Measurements from ENCODE around the gene BIRC3.

The BIRC3 gene

GRCh38 chr11:102306048-102306597, 11.2 kb upstream of the BIRC3 start:
- H3K4me1 Mint-ChIP-seq (ENCODE audit: low read depth), result peaks cover 33% of the 10 kb centered on the region
- peaks cover 3% of the 10 kb centered on the region for H3K27me3 Mint-ChIP-seq
- no peak overlapping the region for H3K27ac Mint-ChIP-seq
- H3K9me3 Mint-ChIP-seq, result peaks cover 20% of the 10 kb centered on the region
- intact Hi-C loops (cut with micrococcal nuclease), result no loop called here
- H3K36me3 Mint-ChIP-seq (ENCODE audit: low read depth), result no peaks in the 10 kb centered on the region
- no peak overlapping the region for H3K4me3 Mint-ChIP-seq

GRCh38 chr11:102306817-102307726, 10.2 kb upstream of the BIRC3 start:
- Mint-ChIP-seq H3K27ac (peak overlapping the region; percentile 11), H3K4me3 (no peak overlapping the region), H3K4me1 (ENCODE audit: low read depth) (peaks cover 33% of the 10 kb centered on the region), H3K36me3 (ENCODE audit: low read depth) (no peaks in the 10 kb centered on the region), H3K27me3 (peaks cover 3% of the 10 kb centered on the region), H3K9me3 (peaks cover 11% of the 10 kb centered on the region)
- intact Hi-C loops (cut with micrococcal nuclease), result no loop called here

GRCh38 chr11:102307727-102308038, 9.6 kb upstream of the BIRC3 start:
- Mint-ChIP-seq H3K4me1 (ENCODE audit: low read depth) (peaks cover 33% of the 10 kb centered on the region), H3K36me3 (ENCODE audit: low read depth) (no peaks in the 10 kb centered on the region), H3K27me3 (peaks cover 3% of the 10 kb centered on the region), H3K27ac (no peak overlapping the region), H3K9me3 (peaks cover 9% of the 10 kb centered on the region), H3K4me3 (no peak overlapping the region)
- intact Hi-C loops (cut with micrococcal nuclease), result no loop called here

GRCh38 chr11:102309621-102310541, 7.4 kb upstream of the BIRC3 start:
- peaks cover 33% of the 10 kb centered on the region for H3K4me1 Mint-ChIP-seq (ENCODE audit: low read depth)
- intact Hi-C loops (cut with micrococcal nuclease), result no loop called here
- H3K27ac Mint-ChIP-seq, result no peak overlapping the region
- no peak overlapping the region for H3K4me3 Mint-ChIP-seq
- H3K36me3 Mint-ChIP-seq (ENCODE audit: low read depth), result no peaks in the 10 kb centered on the region
- H3K27me3 Mint-ChIP-seq, result no peaks in the 10 kb centered on the region
- peaks cover under 1% of the 10 kb centered on the region for H3K9me3 Mint-ChIP-seq

- H3K9me3 Mint-ChIP-seq, result no peaks in the 10 kb centered on the region
These were observed 4.6 kb upstream of the BIRC3 start for GRCh38 chr11:102312667-102313066.

GRCh38 chr11:102313238-102313940, 3.9 kb upstream of the BIRC3 start:
- no peaks in the 10 kb centered on the region for H3K27me3 Mint-ChIP-seq
- H3K4me3 Mint-ChIP-seq, result no peak overlapping the region
- H3K36me3 Mint-ChIP-seq (ENCODE audit: low read depth), result peaks cover 8% of the 10 kb centered on the region
- peaks cover 26% of the 10 kb centered on the region for H3K4me1 Mint-ChIP-seq (ENCODE audit: low read depth)
- no peaks in the 10 kb centered on the region for H3K9me3 Mint-ChIP-seq
- intact Hi-C loops (cut with micrococcal nuclease), result no loop called here
- H3K27ac Mint-ChIP-seq, result peak overlapping the region; percentile 50

More at GRCh38 chr11:102312667-102313066, 4.6 kb upstream of the BIRC3 start:
- Mint-ChIP-seq H3K27me3 (no peaks in the 10 kb centered on the region), H3K27ac (peak overlapping the region; percentile 50), H3K36me3 (ENCODE audit: low read depth) (peaks cover 7% of the 10 kb centered on the region), H3K4me3 (no peak overlapping the region), H3K4me1 (ENCODE audit: low read depth) (peaks cover 23% of the 10 kb centered on the region)
- intact Hi-C loops (cut with micrococcal nuclease), result no loop called here

- Mint-ChIP-seq H3K27ac (no peak overlapping the region), H3K36me3 (ENCODE audit: low read depth) (peaks cover 14% of the 10 kb centered on the region), H3K27me3 (no peaks in the 10 kb centered on the region), H3K4me1 (ENCODE audit: low read depth) (peaks cover 40% of the 10 kb centered on the region), H3K4me3 (no peak overlapping the region), H3K9me3 (no peaks in the 10 kb centered on the region)
- intact Hi-C loops (cut with micrococcal nuclease), result no loop called here
These were observed 2.5 kb upstream of the BIRC3 start for GRCh38 chr11:102314784-102315183.

GRCh38 chr11:102316346-102316904, 859 bp upstream of the BIRC3 start:
- H3K36me3 Mint-ChIP-seq (ENCODE audit: low read depth), result peaks cover 22% of the 10 kb centered on the region
- no peaks in the 10 kb centered on the region for H3K27me3 Mint-ChIP-seq
- intact Hi-C loops (cut with micrococcal nuclease), result loop anchor here (2.0 kb wide), 1 partner anchor 14 kb away; no protein-coding TSS in a partner anchor
- no peaks in the 10 kb centered on the region for H3K9me3 Mint-ChIP-seq
- H3K27ac Mint-ChIP-seq, result peak overlapping the region; percentile 92
- H3K4me1 Mint-ChIP-seq (ENCODE audit: low read depth), result peaks cover 51% of the 10 kb centered on the region
- no peak overlapping the region for H3K4me3 Mint-ChIP-seq

- no peaks in the 10 kb centered on the region for H3K27me3 Mint-ChIP-seq
- H3K4me1 Mint-ChIP-seq (ENCODE audit: low read depth), result peaks cover 60% of the 10 kb centered on the region
- H3K4me3 Mint-ChIP-seq, result peak overlapping the region; percentile 99
- peaks cover 22% of the 10 kb centered on the region for H3K36me3 Mint-ChIP-seq (ENCODE audit: low read depth)
- intact Hi-C loops (cut with micrococcal nuclease), result loop anchor here (1.0 to 2.0 kb wide), 3 partner anchors 15 to 29 kb away; no protein-coding TSS in a partner anchor
- peak overlapping the region; percentile 92 for H3K27ac Mint-ChIP-seq
- no peaks in the 10 kb centered on the region for H3K9me3 Mint-ChIP-seq
These were observed 452 bp downstream of the BIRC3 start for GRCh38 chr11:102317768-102318103.

GRCh38 chr11:102318469-102318868, 1.2 kb downstream of the BIRC3 start:
- intact Hi-C loops (cut with micrococcal nuclease), result loop anchor here (2.0 kb wide), 1 partner anchor 30 kb away; no protein-coding TSS in a partner anchor
- H3K27me3 Mint-ChIP-seq, result no peaks in the 10 kb centered on the region
- H3K27ac Mint-ChIP-seq, result peak overlapping the region; percentile 92
- H3K4me1 Mint-ChIP-seq (ENCODE audit: low read depth), result peaks cover 53% of the 10 kb centered on the region
- peaks cover 22% of the 10 kb centered on the region for H3K36me3 Mint-ChIP-seq (ENCODE audit: low read depth)
- H3K4me3 Mint-ChIP-seq, result peak overlapping the region; percentile 59
- H3K9me3 Mint-ChIP-seq, result no peaks in the 10 kb centered on the region

GRCh38 chr11:102319544-102319943, 2.3 kb downstream of the BIRC3 start:
- intact Hi-C loops (cut with micrococcal nuclease), result loop anchor here (2.0 kb wide), 1 partner anchor 31 kb away; no protein-coding TSS in a partner anchor
- peak overlapping the region; percentile 92 for H3K27ac Mint-ChIP-seq
- H3K9me3 Mint-ChIP-seq, result no peaks in the 10 kb centered on the region
- peaks cover 45% of the 10 kb centered on the region for H3K4me1 Mint-ChIP-seq (ENCODE audit: low read depth)
- H3K27me3 Mint-ChIP-seq, result no peaks in the 10 kb centered on the region
- H3K4me3 Mint-ChIP-seq, result peak overlapping the region; percentile 59
- H3K36me3 Mint-ChIP-seq (ENCODE audit: low read depth), result peaks cover 24% of the 10 kb centered on the region

GRCh38 chr11:102320188-102320587, 2.9 kb downstream of the BIRC3 start:
- H3K4me1 Mint-ChIP-seq (ENCODE audit: low read depth), result peaks cover 44% of the 10 kb centered on the region
- intact Hi-C loops (cut with micrococcal nuclease), result no loop called here

GRCh38 chr11:102320679-102321078, 3.4 kb downstream of the BIRC3 start:
- Mint-ChIP-seq H3K36me3 (ENCODE audit: low read depth) (peaks cover 28% of the 10 kb centered on the region), H3K27ac (peak overlapping the region; percentile 63), H3K9me3 (no peaks in the 10 kb centered on the region), H3K4me1 (ENCODE audit: low read depth) (peaks cover 44% of the 10 kb centered on the region), H3K27me3 (no peaks in the 10 kb centered on the region), H3K4me3 (no peak overlapping the region)
- intact Hi-C loops (cut with micrococcal nuclease), result no loop called here

More at GRCh38 chr11:102320188-102320587, 2.9 kb downstream of the BIRC3 start:
- Mint-ChIP-seq H3K27ac (peak overlapping the region; percentile 63), H3K36me3 (ENCODE audit: low read depth) (peaks cover 28% of the 10 kb centered on the region), H3K27me3 (no peaks in the 10 kb centered on the region), H3K4me3 (no peak overlapping the region), H3K9me3 (no peaks in the 10 kb centered on the region)
